HL-60 (cell line): ENCODE measurements around the gene CWC15.
"Not testable (repeated sequence)": the region's sequence is repeated elsewhere in the genome, so short reads cannot be mapped to it uniquely, and the experiment has no call there.

Experiments used
- DNase-seq, 2 experiments: peaks; one replicate each; pipeline ENCODE4 v3.0.0-alpha.2; 2010 to 2020; ENCODE audit warnings: low read depth in 1 of 2, low spot score in 1 of 2
- H3K27ac ChIP-seq: fragments of 250-450 bp; sonication (Bioruptor Pico); replicated peaks from 2 replicates; pipeline ENCODE4 v1.5.1; 2020; ENCODE audit warnings: mild to moderate bottlenecking, moderate library complexity
- H3K27me3 ChIP-seq: fragments of 250-450 bp; sonication (Bioruptor Pico); 2 replicates; pipeline ENCODE4 v1.5.1; 2021; ENCODE audit warnings: mild to moderate bottlenecking, moderate library complexity; ENCODE audit not compliant: insufficient read depth, poor library complexity, severe bottlenecking
- H3K4me3 ChIP-seq: replicated peaks from 2 replicates; pipeline ENCODE4 v1.5.1; 2011; ENCODE audit warnings: mild to moderate bottlenecking, control low read depth, low read length; ENCODE audit not compliant: insufficient read depth
- CTCF ChIP-seq: IDR thresholded peaks from one replicate; pipeline ENCODE4 v1.5.1; 2011; ENCODE audit warnings: low read length, control low read depth, inconsistent platforms; ENCODE audit not compliant: insufficient read depth
- GABPA ChIP-seq: IDR thresholded peaks from 2 replicates; pipeline ENCODE4 v1.6.1; 2012; ENCODE audit warnings: low read depth
- POLR2AphosphoS5 ChIP-seq: IDR thresholded peaks from 2 replicates; pipeline ENCODE4 v1.6.1; 2012; ENCODE audit warnings: low read depth
- REST ChIP-seq: IDR thresholded peaks from 2 replicates; pipeline ENCODE4 v1.6.1; 2012; ENCODE audit warnings: low read depth; ENCODE audit not compliant: insufficient replicate concordance
- SPI1 ChIP-seq: IDR thresholded peaks from 2 replicates; pipeline ENCODE4 v1.6.1; 2012; ENCODE audit warnings: low read depth, mild to moderate bottlenecking, borderline replicate concordance

CWC15 gene

GRCh38 chr11:94922321-94923003 lies 50.9 kb downstream of the CWC15 start:
- TF ChIP-seq POLR2AphosphoS5 (no peak), SPI1 (peak; percentile 84; the same call in 1 of the 2 replicates)
- H3K4me3 ChIP-seq, result no peak overlapping the region
- H3K27me3 ChIP-seq, result no peaks in the 10 kb centered on the region
- DNase-seq, result peak in 1 of 2 experiments; percentile 46
- H3K27ac ChIP-seq, result no peak overlapping the region

GRCh38 chr11:94920311-94920710 lies 53.0 kb downstream of the CWC15 start:
- TF ChIP-seq SPI1, result no peak
- TF ChIP-seq REST, result no peak
- no peak for TF ChIP-seq GABPA
- TF ChIP-seq CTCF, result no peak
- no peak for TF ChIP-seq POLR2AphosphoS5
- no peak overlapping the region for H3K4me3 ChIP-seq
- no peak overlapping the region for H3K27ac ChIP-seq
- DNase-seq, result no peak
- H3K27me3 ChIP-seq, result peaks cover 5% of the 10 kb centered on the region

GRCh38 chr11:94913718-94914394 lies 59.5 kb downstream of the CWC15 start:
- not testable (repeated sequence) for H3K4me3 ChIP-seq, H3K27me3 ChIP-seq, DNase-seq, H3K27ac ChIP-seq

- DNase-seq, result no peak
- H3K4me3 ChIP-seq, result no peak overlapping the region
- no peak overlapping the region for H3K27ac ChIP-seq
- TF ChIP-seq REST, result no peak
- TF ChIP-seq CTCF, result no peak
- TF ChIP-seq GABPA, result no peak
- TF ChIP-seq POLR2AphosphoS5, result no peak
- no peak for TF ChIP-seq SPI1
- H3K27me3 ChIP-seq, result peaks cover 5% of the 10 kb centered on the region
Observed at GRCh38 chr11:94912806-94913205, 60.5 kb downstream of the CWC15 start.
